BE2C (cell line): ENCODE measurements around the gene GRAMD4.

ENCODE experiments used
- DNase-seq: peaks from one replicate; pipeline ENCODE4 v3.0.0-alpha.2; 2020
- H3K27me3 ChIP-seq: fragments of 250-450 bp; sonication (Bioruptor Pico); 2 replicates; pipeline ENCODE4 v1.5.1; 2020; ENCODE audit warnings: mild to moderate bottlenecking
- H3K36me3 ChIP-seq: fragments of 250-450 bp; sonication (Bioruptor Pico); 2 replicates; pipeline ENCODE4 v1.5.1; 2020; ENCODE audit warnings: mild to moderate bottlenecking
- H3K4me1 ChIP-seq: fragments of 250-450 bp; sonication (Bioruptor Pico); 2 replicates; pipeline ENCODE4 v1.5.1; 2020
- H3K4me3 ChIP-seq: 2 replicates; pipeline ENCODE4 v1.5.1; 2011; ENCODE audit warnings: low read depth, low read length
- H3K9me3 ChIP-seq: fragments of 250-450 bp; sonication (Bioruptor Pico); 2 replicates; pipeline ENCODE4 v1.5.1; 2020
- TF ChIP-seq, protein P1 (sequence below): IDR thresholded peaks from 2 replicates; pipeline ENCODE4 v1.5.1; 2012; ENCODE audit warnings: mild to moderate bottlenecking, low read depth, low read length

The GRAMD4 gene

DNA sequence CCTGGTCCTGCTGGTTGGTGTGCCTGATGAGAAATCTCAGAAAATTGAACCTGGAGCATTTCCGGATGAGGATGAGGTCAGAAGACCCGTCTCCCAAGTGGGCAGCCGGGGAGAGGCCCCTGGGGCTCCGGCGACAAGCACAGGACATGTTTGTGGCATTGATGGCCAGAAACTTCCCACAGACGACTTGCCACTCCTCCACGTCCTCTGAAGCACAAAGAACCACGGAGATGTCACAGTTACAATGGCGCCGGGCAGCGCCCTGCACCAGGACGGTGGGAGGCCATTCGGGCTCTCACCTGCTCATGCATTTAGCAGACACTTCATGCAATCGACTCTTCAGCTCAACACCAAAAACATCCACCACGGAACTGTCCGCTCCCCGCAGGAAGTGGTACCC is 71.4 kb downstream of the GRAMD4 start:
- Histone ChIP-seq H3K27me3 (no peaks in the 10 kb centered on the region), H3K4me1 (peaks cover 2% of the 10 kb centered on the region; the same call in 1 of the 2 replicates), H3K4me3 (no peak overlapping the region), H3K36me3 (peaks cover 84% of the 10 kb centered on the region), H3K9me3 (no peaks in the 10 kb centered on the region)
- TF ChIP-seq, protein P1, sequence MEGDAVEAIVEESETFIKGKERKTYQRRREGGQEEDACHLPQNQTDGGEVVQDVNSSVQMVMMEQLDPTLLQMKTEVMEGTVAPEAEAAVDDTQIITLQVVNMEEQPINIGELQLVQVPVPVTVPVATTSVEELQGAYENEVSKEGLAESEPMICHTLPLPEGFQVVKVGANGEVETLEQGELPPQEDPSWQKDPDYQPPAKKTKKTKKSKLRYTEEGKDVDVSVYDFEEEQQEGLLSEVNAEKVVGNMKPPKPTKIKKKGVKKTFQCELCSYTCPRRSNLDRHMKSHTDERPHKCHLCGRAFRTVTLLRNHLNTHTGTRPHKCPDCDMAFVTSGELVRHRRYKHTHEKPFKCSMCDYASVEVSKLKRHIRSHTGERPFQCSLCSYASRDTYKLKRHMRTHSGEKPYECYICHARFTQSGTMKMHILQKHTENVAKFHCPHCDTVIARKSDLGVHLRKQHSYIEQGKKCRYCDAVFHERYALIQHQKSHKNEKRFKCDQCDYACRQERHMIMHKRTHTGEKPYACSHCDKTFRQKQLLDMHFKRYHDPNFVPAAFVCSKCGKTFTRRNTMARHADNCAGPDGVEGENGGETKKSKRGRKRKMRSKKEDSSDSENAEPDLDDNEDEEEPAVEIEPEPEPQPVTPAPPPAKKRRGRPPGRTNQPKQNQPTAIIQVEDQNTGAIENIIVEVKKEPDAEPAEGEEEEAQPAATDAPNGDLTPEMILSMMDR = no peak
- no peak for DNase-seq

DNA sequence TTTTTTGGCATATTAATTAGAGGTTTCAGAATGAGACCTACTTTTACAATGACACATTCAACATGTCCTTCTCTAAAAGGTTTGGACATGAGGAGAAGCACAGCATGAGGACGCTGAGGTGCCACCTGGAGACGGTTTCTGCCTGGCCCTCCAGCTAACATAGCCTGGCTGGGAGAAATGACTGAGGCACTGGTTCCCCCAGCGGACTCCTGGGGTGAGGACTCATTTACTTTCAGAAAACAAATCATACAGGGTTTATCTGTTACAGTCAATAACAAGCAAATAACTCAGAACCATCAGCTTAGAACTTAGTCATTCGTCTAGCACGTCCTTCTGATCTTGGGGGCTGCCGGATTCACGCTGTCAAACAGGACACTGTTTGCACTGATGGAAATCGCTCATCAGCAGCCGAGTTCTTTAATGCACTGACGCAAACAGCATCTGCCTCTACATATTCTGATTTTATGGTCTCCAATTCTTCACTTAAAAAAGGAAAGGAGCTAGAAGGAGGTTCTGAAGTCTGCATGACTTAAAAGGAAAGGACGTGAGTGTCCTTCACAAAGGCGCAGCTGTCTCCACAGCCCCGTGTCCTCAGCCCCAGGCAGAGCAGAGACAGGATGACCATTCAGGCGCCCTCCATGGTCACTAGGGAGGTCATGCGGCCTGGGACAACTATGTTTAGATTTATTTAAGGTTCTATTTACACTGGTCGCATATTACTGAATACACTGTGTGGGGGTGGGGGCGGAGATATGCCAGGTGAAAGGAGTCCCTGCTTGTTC is 73.6 kb downstream of the GRAMD4 start:
- no peak overlapping the region for H3K4me3 ChIP-seq
- no peak for DNase-seq
- H3K4me1 ChIP-seq = no peaks in the 10 kb centered on the region
- TF ChIP-seq, protein P1 = no peak
- no peaks in the 10 kb centered on the region for H3K27me3 ChIP-seq
- peaks cover 87% of the 10 kb centered on the region for H3K36me3 ChIP-seq
- H3K9me3 ChIP-seq = no peaks in the 10 kb centered on the region

DNA sequence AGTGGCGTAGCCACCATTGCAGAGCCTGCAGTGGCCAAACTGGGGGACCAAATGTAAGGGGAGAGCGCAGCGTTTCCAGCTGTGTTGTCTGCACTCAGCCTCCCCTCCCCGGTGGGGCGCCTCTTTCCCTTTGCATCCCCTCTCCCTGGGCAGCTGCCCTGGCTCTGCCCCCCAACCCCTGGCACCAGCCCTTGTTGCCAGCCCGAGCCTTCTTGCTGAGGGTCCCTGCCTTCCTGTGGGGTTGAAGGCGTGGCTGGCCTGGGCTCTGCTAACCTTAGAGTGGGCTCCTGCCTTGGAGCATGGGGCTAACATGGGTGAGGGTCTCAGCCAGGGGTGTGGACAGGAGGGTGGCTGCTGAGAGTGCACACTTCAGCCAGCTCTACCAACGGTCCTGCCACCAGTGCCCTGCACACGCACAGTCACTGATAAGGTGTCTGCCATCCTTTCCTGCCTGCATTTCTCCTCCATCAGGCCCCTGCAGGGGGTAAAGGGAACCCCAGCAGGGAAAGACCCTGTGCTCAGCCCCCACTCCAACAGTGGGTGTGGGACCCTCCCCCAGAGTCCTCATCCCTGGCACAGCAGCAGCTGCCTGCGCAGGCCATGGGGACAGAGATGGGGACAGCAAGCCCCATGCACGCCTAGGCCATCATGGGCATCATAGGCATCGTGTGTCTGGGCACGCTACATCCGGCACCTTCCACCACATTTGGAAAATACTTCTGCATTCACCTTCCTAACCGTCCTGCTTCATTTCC is 74.4 kb downstream of the GRAMD4 start:
- H3K9me3 ChIP-seq = no peaks in the 10 kb centered on the region
- H3K27me3 ChIP-seq = no peaks in the 10 kb centered on the region
- H3K4me3 ChIP-seq = no peak overlapping the region
- DNase-seq = no peak
- TF ChIP-seq, protein P1 = no peak
- H3K4me1 ChIP-seq = no peaks in the 10 kb centered on the region
- peaks cover 87% of the 10 kb centered on the region for H3K36me3 ChIP-seq

DNA sequence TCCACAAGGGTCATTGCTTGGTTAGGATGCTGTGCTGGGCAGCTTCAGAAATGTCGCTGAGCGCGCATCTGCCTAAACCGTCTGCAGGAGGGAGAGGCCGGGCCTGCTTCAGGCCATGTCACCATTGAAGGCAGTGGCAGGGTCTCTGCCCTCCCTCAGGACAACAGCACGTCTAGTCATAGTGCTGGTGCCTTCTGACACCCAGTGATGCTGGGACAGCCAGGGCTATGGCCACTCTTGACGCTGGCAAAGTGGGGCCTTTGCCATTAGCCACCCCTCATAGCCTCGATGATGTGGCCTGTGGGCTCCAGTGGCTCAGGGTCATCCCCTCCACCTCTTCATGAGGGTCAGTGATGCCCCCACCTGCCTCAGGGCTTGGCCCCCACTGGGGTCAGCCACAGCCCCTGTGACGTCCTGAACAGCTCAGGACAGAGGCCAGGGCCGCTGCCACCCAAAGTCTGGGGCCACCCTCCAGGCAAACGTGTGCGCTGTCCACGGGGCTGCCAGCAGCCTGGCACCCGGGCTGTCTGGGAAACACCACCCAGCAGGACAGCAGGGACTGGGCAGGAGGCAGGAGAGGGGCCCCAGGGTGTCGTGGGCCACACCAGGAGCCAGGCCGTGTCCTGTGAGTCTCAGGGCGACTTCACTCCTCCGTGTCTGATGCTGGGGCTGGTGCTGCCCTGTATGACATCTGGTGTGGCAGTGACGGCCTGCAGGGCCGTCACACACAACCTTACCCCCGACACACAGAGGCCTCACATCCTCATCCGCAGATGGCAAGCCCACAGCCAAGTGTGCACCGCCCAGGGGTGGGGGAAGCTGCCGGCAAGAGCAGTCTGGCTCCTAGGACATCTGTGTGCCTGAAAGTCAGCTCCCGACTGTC is 75.4 kb downstream of the GRAMD4 start:
- H3K9me3 ChIP-seq = no peaks in the 10 kb centered on the region
- no peaks in the 10 kb centered on the region for H3K27me3 ChIP-seq
- H3K4me3 ChIP-seq = no peak overlapping the region
- peaks cover 92% of the 10 kb centered on the region for H3K36me3 ChIP-seq
- TF ChIP-seq, protein P1 = no peak
- no peak for DNase-seq
- no peaks in the 10 kb centered on the region for H3K4me1 ChIP-seq

DNA sequence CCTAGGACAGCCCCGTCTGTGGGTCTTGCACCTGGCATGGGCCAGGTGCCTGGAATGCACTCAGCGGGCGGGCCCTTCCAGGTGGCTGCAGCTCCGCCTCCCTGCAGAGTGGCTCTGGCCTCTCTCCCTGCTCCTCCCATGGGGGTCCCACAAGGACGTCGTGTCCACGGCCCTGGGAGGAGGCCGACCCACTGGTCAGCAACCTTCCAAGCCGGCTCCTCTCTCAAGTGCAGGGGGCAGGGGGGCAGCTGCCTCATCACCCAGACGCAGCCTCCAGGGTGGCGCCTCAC is 76.0 kb downstream of the GRAMD4 start:
- H3K27me3 ChIP-seq = no peaks in the 10 kb centered on the region
- H3K4me3 ChIP-seq = no peak overlapping the region
- TF ChIP-seq, protein P1 = no peak
- peaks cover 92% of the 10 kb centered on the region for H3K36me3 ChIP-seq
- no peaks in the 10 kb centered on the region for H3K9me3 ChIP-seq
- H3K4me1 ChIP-seq = no peaks in the 10 kb centered on the region
- DNase-seq = no peak
